Choroid plexus epithelial cell (primary cell): ENCODE results near the gene RITA1.
"Not testable (repeated sequence)": the region's sequence is repeated elsewhere in the genome, so short reads cannot be mapped to it uniquely, and the experiment has no call there.

Experiments used
- DNase-seq: peaks from one replicate; pipeline ENCODE4 v3.0.0-alpha.2; 2010; ENCODE audit warnings: low read depth
- H3K4me3 ChIP-seq: 2 replicates; pipeline ENCODE4 v1.5.1; 2011; ENCODE audit warnings: low read depth, mild to moderate bottlenecking, control low read depth, low read length, moderate library complexity
- CTCF ChIP-seq: conservative IDR thresholded peaks from 2 replicates; pipeline ENCODE4 v1.5.1; 2011; ENCODE audit warnings: low read depth, mild to moderate bottlenecking, control low read depth, inconsistent platforms, low read length, moderate library complexity

The RITA1 gene

DNA sequence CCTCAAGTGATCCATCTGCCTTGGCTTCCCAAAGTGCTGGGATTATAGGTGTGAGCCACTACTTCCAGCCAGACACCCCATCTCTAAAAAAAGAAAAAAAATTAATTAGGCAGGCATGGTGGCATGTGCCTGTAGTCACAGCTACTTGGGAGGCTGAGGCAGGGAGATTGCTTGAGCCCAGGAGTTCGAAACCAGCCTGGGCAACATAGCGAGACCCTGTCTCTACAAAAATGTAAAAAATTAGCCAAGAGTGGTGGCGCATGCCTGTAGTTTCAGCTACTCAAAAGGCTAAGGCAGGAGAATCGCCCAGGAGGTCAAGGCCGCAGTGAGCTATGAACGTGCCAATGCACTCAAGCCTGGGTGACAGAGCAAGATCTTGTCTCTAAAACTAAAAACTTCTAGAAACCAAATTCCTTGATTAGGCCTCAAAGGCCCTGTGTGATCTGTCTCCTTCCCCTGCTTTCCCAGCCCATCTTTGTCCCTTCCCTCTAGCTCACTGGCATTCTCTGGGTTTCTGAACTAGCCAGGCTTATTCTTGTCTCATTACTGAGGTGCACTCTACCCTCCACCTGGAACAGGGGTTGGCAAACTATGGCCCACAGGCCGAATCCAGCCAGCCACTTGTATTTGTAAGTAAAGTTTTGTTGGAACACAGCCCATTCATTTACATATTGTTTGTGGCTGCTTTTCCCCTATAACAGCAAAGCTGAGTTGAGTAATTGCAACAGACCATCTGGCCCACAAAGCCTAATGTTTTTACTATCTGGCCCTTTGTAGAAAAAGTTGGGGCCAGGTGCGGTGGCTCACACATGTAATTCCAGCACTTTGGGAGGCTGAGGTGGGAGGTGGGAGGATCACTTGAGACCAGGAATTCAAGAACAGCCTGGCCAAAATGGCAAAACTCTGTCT lies 18.6 kb downstream of the RITA1 start:
- no peak overlapping the region for H3K4me3 ChIP-seq
- no peak for TF ChIP-seq CTCF
- peak; percentile 42 for DNase-seq

DNA sequence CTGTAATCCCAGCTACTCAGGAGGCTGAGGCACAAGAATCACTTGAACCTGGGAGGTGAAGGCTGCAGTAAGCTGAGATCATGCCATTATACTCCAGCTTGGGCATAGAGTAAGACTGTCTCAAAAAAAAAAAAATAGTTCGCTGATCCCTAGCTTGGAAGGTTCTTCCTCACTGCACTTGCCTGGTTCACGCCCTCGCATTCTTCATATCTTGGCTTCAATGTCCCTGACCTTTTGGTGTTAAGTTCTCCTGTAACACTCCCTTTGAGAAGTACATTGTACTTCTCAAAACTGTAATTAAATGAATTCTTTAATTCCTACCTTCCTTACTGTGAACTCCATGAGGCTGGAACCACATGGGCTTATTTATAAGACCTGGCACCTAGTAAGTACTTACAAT lies 19.3 kb downstream of the RITA1 start:
- peak; percentile 26 for DNase-seq
- TF ChIP-seq CTCF, result no peak
- no peak overlapping the region for H3K4me3 ChIP-seq

DNA sequence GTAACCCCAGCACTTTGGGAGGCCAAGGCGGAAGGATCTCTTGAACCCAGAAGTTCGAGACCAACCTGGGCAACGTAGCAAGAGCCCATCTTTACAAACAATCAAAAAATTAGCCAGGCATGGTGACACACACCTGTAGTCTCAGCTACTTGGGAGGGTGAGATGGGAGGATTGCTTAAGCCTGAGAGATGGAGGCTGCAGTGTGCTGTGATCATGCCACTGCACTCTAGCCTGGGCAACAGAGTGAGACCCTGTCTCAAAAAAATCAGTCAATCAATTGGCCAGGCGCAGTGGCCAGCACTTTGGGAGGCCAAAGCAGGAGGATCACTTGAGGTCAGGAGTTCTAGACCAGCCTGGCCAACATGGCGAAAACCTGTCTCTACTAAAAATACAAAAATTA lies 21.3 kb downstream of the RITA1 start:
- not testable (repeated sequence) for H3K4me3 ChIP-seq, DNase-seq

DNA sequence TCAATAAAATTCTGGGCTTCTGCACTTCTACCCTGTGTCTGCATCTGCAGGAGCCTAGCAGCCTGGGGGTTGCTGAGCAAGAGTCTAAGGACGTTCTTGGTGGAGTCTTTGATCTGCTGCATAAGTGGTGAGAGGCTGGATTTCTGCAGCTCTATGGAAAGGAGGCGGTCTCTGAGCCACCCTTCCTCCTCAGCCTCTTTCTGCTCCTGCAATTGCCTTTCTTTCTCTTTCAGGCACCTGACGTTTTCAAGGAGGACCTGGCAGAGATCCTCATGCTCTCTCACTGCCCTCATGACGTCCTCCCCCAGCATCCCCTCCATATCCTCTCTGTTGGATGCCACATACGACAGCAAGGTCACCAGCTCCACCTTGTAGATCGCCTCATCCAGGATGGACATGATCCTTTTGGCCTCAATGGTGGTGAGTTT lies 22.1 kb downstream of the RITA1 start:
- peak; percentile 37 for DNase-seq
- H3K4me3 ChIP-seq, result no peak overlapping the region
- no peak for TF ChIP-seq CTCF

DNA sequence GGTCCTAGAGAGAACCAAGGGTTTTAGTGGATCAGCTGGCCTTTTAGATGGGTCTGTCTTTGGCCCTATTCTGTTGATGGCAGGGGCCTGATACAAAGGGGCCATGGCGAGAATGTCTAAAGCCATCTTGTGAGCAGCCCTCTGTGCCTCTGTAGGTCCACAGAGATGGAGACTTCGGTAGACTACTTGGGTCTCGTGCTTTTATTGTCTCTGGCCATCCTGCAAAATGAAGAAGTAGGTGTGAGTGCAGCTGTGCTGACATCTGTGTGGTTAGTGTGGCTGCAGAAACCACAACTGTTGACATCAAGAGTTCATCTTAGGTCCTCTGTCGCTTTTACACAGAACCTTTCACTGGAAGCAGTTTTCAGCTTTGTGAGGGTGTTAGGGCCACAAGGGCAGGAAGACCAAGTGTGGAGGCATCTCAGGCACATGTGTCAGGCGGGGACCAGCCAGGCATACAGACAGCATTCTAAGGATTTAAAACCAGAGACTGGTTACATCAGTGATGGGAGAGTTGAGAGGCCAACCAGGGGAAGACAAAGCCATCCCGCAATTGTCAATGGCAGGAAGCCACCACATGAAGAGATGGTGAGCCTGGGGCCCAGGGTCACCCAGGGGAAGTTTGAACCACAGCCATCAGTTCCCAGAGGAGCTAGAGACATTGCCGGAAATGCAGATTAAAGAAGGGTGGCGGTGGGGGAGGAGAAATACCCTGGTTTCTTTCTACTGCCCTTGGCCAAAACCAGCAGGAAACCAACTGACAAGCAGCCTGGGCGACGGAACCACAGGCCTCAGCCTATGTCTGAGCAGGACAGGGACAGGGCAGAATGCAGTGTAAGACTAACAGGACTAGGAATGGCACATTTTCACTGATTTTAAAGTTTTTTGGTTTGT lies 22.8 kb downstream of the RITA1 start:
- TF ChIP-seq CTCF, result no peak
- DNase-seq, result peak; percentile 51
- H3K4me3 ChIP-seq, result no peak overlapping the region

DNA sequence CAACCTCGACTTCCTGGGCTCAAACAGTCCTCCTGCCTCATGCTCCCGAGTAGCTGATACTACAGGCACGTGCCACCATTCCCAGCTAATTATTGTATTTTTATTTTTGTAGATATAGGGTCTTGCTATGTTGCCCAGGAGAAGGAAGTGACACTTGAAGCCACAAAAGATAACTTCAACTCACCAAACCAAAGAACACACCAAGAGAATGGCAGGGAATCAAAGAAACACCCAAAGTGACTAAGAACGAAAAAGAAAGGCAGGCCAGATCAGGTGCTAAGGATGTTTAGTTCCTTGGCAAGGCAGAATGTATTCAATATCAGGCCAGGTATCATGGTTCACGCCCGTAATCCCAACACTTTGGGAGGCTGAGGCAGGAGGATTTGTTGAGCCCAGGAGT lies 25.6 kb downstream of the RITA1 start:
- TF ChIP-seq CTCF, result no peak
- DNase-seq, result no peak
- H3K4me3 ChIP-seq, result no peak overlapping the region

DNA sequence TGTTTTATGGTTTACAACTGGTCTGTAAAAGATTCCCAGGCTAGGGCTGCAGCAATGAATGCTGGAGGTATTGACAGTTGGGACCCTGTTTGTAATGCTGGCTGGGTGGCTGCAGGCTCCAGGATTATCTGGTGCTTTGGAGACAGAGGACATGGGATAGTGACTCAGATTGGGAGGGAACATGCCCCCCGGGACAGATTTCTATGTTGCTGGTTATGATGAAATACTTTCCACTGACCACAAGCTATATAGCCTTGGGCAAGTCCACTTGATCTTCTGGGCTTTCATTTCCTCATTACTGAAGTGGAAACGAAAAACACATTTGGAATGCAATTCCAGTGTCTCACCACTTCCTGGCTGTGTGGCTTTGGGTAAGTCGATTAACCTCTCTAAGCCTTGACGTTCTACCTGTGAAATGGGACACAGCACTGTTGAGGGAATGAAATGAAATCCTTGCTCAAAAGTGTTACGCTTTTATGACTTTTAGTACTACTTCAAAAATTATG lies 29.4 kb downstream of the RITA1 start:
- peak; percentile 98 for DNase-seq
- TF ChIP-seq CTCF, result no peak
- no peak overlapping the region for H3K4me3 ChIP-seq
